A673 (cell line): Measurements from ENCODE around the gene SMC5.

ENCODE experiments used
- CTCF ChIP-seq: fragments of 300-800, 200-600 bp; sonication (generic); conservative IDR thresholded peaks from 2 replicates; pipeline ENCODE4 v1.5.1; 2017; ENCODE audit warnings: low read depth, mild to moderate bottlenecking, antibody characterized with exemption, low read length, moderate library complexity, mixed read lengths
- EZH2 ChIP-seq: fragments of 200-600 bp; sonication (generic); IDR thresholded peaks from 2 replicates; pipeline ENCODE4 v1.6.1; 2017; ENCODE audit warnings: borderline replicate concordance, low read depth, mild to moderate bottlenecking, mixed read lengths, antibody characterized with exemption, low read length; ENCODE audit not compliant: poor library complexity, severe bottlenecking

GRCh38 chr9:70304810-70305209 lies 46.0 kb downstream of the SMC5 start:
- TF ChIP-seq CTCF = no peak
- no peak for TF ChIP-seq EZH2
